Mesodermal cell (in vitro differentiated cells): ENCODE results near the gene GMPPB. TPM values are rescaled to one million over a fixed set of nuclear protein-coding genes. Genes with fewer than 3 reads are reported as not detected.
A peak's percentile ranks its signal among the peaks of the same experiment; 100 is the strongest.

ENCODE experiments used
- H3K27ac ChIP-seq: 2 replicates; pipeline ENCODE4 v1.7.0; 2013; ENCODE audit warnings: mild to moderate bottlenecking, low read depth, low read length, moderate library complexity; ENCODE audit not compliant: severe bottlenecking
- H3K36me3 ChIP-seq: 2 replicates; pipeline ENCODE4 v1.7.1; 2013; ENCODE audit warnings: mild to moderate bottlenecking, low read length, moderate library complexity; ENCODE audit not compliant: control insufficient read depth, insufficient read depth
- H3K4me1 ChIP-seq: one replicate; pipeline ENCODE4 v1.7.1; 2013; ENCODE audit warnings: mild to moderate bottlenecking, low read length; ENCODE audit not compliant: insufficient read depth, control insufficient read depth, poor library complexity, severe bottlenecking
- H3K4me3 ChIP-seq: 2 replicates; pipeline ENCODE4 v1.7.0; 2013; ENCODE audit warnings: low read length, control low read depth, mild to moderate bottlenecking; ENCODE audit not compliant: insufficient read depth, poor library complexity, severe bottlenecking; ENCODE audit errors: extremely low read depth
- H3K9me3 ChIP-seq: 2 replicates; pipeline ENCODE4 v1.7.1; 2013; ENCODE audit warnings: mild to moderate bottlenecking, low read length, moderate library complexity; ENCODE audit not compliant: control insufficient read depth
- WGBS, 2 experiments: methylation state at CpG; one replicate each; pipeline ENCODE4 v1.1.5; 2013; ENCODE audit warnings: missing lambda C conversion rate in 2 of 2; ENCODE audit not compliant: insufficient coverage in 2 of 2; 5-methylcytosine and 5-hydroxymethylcytosine counted together
- polyA plus RNA-seq, 2 experiments: library from polyadenylated mRNA; stranded (reverse); fragments of 50-300 nt; gene quantifications; one replicate each; pipeline ENCODE4 v1.2.3, GENCODE V29; 2013

The GMPPB gene
- 19.8 TPM for polyA plus RNA-seq (2013, experiment 1 of 2)
- 18.3 TPM for polyA plus RNA-seq (2013, experiment 2 of 2)

DNA sequence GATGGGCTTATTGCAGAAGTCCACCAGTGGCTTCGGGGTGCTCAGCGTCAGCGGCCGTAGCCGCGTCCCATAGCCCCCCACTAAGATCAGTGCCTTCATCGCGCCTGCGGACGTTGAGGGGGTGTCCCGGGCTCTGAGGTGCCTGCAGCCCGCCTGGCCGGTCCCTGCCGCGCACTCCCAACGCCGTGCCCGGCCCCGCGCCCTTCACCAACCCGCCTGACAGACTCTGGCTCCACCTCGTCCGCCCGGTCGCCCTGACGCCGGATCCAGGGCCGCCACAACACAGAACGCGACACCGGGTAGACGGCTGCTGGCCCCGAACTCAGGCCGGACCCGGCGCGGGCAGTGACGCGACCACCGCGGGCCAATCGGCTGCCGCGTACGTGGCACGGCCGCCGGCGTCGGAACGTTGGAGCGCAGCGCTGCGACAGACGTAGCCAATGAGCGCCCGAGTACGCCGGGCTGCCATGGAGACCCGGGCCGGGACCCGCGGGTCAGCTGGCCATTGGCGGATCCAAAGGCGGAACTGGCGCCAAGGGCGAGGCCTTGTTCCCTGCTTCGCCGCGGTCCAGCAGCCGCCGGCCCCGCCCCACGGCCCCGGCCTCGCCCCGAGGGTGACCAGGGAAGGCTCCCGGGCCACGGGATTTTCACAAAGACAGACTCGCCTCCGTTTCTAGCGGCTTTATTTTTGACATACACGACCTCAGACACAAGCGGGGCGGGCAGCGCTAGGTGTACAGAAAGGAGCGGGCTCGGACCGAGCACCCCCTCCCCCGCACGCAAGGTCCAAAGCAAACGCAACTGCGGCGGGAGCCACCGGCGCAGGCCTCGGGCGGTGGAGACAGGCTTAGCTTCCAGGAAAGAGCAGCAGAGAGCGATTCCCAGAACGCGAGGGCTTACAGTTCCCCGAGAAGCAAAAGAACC, at the start of gene GMPPB:
Gene GMPPB (minus strand): TSS at position 324 of the 924 bp plus-strand sequence. CDS start 225 bp downstream, at position 99.
- Histone ChIP-seq H3K4me3 (peak within 1 kb of the TSS; percentile 100), H3K4me1 (peaks cover 9% of the 10 kb centered on the region), H3K9me3 (no peaks in the 10 kb centered on the region), H3K36me3 (peaks cover 60% of the 10 kb centered on the region), H3K27ac (peak within 1 kb of the TSS; percentile 99)
- 1 to 2% methylated on average over 98 to 102 of the region's 102 CpGs for WGBS, 2 experiments

- WGBS, 2 experiments = 94% methylated on average over 2 of the region's 2 CpGs; no CpG with 5 or more reads in 1 of the 2 experiments
- Histone ChIP-seq H3K36me3 (peaks cover 76% of the 10 kb centered on the region), H3K27ac (no peak overlapping the region), H3K9me3 (no peaks in the 10 kb centered on the region), H3K4me1 (no peaks in the 10 kb centered on the region), H3K4me3 (no peak overlapping the region)
These were observed 49.0 kb upstream of the GMPPB start for GRCh38 chr3:49772703-49773102.

- peaks cover 69% of the 10 kb centered on the region for H3K36me3 ChIP-seq
- no peak overlapping the region for H3K4me3 ChIP-seq
- WGBS, 2 experiments = 83% methylated on average over 1 of the region's 1 CpG; no CpG with 5 or more reads in 1 of the 2 experiments
- no peaks in the 10 kb centered on the region for H3K4me1 ChIP-seq
- H3K27ac ChIP-seq = no peak overlapping the region
- no peaks in the 10 kb centered on the region for H3K9me3 ChIP-seq
These were observed 47.7 kb upstream of the GMPPB start for GRCh38 chr3:49771340-49771938.

DNA sequence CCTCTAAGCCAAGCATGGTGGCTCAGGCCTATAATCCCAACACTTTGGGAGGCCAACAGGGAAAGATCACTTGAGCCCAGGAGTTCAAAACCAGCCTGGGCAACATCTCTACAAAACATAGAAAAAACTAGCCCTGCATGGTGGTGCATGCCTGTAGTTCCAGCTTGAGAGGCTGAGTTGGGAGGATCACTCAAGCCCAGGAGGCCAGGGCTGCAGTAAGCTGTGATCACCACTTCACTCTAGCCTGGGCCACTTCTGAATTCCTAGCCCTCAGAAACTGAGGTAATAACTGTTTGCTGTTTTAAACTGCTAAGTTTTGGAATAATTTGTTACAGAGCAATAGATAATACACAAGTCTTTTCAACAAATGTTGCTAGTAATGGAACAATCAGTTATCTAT, 46.2 kb upstream of the GMPPB start:
- no peaks in the 10 kb centered on the region for H3K4me1 ChIP-seq
- peaks cover 63% of the 10 kb centered on the region for H3K36me3 ChIP-seq
- no peak overlapping the region for H3K27ac ChIP-seq
- H3K9me3 ChIP-seq = no peaks in the 10 kb centered on the region
- no peak overlapping the region for H3K4me3 ChIP-seq

- peaks cover 65% of the 10 kb centered on the region for H3K36me3 ChIP-seq
- H3K9me3 ChIP-seq = no peaks in the 10 kb centered on the region
- no peak overlapping the region for H3K4me3 ChIP-seq
- no peak overlapping the region for H3K27ac ChIP-seq
- no peaks in the 10 kb centered on the region for H3K4me1 ChIP-seq
- WGBS, 2 experiments = no CpG with 5 or more reads among the region's 3 CpGs
These were observed 45.6 kb upstream of the GMPPB start for GRCh38 chr3:49769286-49769915.

DNA sequence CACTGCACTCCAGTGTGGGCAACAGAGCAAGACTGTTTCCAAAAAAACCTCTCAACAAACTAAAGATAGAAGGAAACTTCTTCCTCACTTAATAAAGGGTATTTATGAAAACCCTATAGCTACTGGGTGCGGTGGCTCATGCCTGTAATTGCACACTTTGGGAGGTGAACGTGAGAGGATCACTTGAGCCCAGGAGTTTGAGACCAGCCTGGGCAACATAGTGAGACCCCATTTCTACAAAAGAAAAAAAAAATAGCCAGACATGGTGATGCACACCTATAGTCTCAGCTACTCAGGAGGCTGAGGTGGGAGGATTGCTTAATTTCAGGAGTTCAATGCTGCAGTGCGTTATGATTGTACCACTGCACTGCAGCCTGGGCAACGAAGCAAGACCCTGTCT, 40.2 kb upstream of the GMPPB start:
- 100% methylated on average over 2 to 3 of the region's 4 CpGs for WGBS, 2 experiments
- Histone ChIP-seq H3K36me3 (peaks cover 56% of the 10 kb centered on the region), H3K4me1 (no peaks in the 10 kb centered on the region), H3K4me3 (no peak overlapping the region), H3K27ac (no peak overlapping the region), H3K9me3 (no peaks in the 10 kb centered on the region)

DNA sequence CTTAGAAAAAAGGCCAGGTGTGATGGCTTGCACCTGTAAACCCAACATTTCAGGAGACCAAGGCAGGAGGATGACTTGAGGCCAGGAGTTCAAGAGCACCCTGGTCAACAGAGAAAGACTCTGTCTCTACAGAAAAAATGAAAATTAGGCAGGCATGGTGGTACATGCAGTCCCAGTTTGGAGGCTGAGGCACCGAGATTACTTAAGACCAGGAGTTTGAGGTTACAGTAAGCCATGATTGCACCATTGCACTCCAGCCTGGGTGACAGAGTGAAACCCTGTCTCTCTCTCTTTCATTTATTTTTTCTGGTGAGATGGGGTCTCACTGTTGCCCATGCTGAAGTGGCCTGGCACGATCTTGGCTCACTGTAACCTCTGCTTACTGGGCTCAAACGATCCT, 37.9 kb upstream of the GMPPB start:
- Histone ChIP-seq H3K36me3 (peaks cover 43% of the 10 kb centered on the region), H3K9me3 (no peaks in the 10 kb centered on the region), H3K4me3 (no peak overlapping the region), H3K4me1 (no peaks in the 10 kb centered on the region), H3K27ac (no peak overlapping the region)
- 100% methylated on average over 1 to 3 of the region's 3 CpGs for WGBS, 2 experiments

DNA sequence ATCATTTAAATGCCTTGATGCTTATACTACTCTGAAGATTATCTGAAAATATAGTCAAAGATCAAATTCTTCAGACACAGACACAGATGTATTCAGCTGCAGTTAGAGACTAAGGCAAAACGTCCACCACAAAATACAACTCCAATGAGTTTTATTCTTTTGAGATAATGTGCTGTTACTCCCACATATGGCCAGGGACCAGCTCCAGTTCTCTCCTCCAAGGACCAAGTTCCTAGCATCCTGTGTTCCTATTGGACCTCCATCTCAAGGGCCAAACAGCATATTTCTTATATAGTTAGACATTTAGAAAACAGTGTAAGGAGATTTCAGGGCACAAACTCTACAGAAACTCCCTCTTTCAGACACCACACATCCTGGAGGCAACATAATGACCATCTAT, 35.5 kb upstream of the GMPPB start:
- Histone ChIP-seq H3K27ac (no peak overlapping the region), H3K36me3 (peaks cover 27% of the 10 kb centered on the region), H3K4me1 (no peaks in the 10 kb centered on the region), H3K9me3 (no peaks in the 10 kb centered on the region), H3K4me3 (no peak overlapping the region)
- 80% methylated on average over 1 of the region's 1 CpG; no CpG with 5 or more reads in 1 of the 2 experiments for WGBS, 2 experiments

DNA sequence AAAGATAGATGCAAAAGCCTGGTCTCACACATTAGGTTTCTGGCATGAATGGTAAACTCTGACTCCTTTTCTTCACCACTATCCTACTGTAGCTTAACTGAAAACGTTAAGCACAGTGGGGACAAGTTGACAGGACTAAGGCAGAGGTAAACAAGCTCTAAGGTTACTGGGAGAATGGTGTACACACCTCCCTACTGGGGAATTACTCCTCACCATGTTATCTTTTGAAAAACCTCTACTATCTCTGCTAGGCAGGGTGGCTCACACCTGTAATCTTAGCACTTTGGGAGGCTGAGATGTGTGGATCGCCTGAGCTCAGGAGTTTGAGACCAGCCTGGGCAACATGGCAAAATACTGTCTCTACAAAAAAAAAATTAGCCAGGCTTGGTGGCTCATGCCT, 33.4 kb upstream of the GMPPB start:
- Histone ChIP-seq H3K4me1 (no peaks in the 10 kb centered on the region), H3K27ac (no peak overlapping the region), H3K9me3 (no peaks in the 10 kb centered on the region), H3K36me3 (peaks cover 22% of the 10 kb centered on the region), H3K4me3 (no peak overlapping the region)
- WGBS, 2 experiments = 100% methylated on average over 1 of the region's 2 CpGs

GRCh38 chr3:49756036-49756435, 32.3 kb upstream of the GMPPB start:
- Histone ChIP-seq H3K4me1 (no peaks in the 10 kb centered on the region), H3K9me3 (no peaks in the 10 kb centered on the region), H3K27ac (no peak overlapping the region), H3K4me3 (no peak overlapping the region), H3K36me3 (peaks cover 19% of the 10 kb centered on the region)
- 100% methylated on average over 1 of the region's 1 CpG; no CpG with 5 or more reads in 1 of the 2 experiments for WGBS, 2 experiments
